ENCODE measurements around the gene CRLF1.
A peak's percentile ranks its signal among the peaks of the same experiment; 100 is the strongest.

The CRLF1 gene

DNA sequence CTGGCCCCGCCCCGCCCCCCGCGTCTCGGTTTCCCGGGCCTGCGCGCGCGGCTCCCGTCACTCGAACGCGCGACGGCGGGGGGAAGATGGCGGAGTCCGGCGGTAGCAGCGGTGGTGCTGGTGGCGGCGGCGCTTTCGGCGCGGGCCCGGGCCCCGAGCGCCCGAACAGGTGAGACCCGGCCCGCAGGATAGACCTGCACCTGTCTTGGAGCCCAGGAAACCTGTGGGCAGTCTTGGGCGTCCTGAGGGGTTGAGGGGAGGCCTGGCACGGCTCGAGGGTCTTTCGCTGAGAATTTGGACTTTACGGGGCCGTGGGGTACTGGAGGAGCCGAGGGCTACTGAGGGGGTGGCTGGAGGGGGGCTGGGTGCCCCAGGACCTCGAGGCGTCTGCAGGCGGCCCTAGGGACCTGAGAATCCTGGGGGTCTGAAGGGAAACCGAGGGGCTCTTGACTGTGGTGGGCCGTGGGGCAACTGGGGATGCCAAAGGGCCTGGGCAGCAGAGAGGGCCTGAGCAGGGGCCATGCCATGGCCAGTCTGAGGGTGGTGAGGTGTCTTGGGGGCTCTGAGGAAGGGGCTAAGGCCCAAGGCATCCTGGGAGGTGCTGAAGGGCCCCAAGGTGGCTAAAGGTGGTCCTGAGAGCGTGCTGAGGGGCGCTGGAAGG lies 30.5 kb upstream of the CRLF1 start, which contains the start of gene KLHL26 (continued):
- TF ChIP-seq, protein P1, sequence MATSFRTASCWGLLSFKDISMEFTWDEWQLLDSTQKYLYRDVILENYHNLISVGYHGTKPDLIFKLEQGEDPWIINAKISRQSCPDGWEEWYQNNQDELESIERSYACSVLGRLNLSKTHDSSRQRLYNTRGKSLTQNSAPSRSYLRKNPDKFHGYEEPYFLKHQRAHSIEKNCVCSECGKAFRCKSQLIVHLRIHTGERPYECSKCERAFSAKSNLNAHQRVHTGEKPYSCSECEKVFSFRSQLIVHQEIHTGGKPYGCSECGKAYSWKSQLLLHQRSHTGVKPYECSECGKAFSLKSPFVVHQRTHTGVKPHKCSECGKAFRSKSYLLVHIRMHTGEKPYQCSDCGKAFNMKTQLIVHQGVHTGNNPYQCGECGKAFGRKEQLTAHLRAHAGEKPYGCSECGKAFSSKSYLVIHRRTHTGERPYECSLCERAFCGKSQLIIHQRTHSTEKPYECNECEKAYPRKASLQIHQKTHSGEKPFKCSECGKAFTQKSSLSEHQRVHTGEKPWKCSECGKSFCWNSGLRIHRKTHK (tag by site-specific recombination; IDR thresholded peaks at IDR 0.05): no peak
- TF ChIP-seq, protein P2, sequence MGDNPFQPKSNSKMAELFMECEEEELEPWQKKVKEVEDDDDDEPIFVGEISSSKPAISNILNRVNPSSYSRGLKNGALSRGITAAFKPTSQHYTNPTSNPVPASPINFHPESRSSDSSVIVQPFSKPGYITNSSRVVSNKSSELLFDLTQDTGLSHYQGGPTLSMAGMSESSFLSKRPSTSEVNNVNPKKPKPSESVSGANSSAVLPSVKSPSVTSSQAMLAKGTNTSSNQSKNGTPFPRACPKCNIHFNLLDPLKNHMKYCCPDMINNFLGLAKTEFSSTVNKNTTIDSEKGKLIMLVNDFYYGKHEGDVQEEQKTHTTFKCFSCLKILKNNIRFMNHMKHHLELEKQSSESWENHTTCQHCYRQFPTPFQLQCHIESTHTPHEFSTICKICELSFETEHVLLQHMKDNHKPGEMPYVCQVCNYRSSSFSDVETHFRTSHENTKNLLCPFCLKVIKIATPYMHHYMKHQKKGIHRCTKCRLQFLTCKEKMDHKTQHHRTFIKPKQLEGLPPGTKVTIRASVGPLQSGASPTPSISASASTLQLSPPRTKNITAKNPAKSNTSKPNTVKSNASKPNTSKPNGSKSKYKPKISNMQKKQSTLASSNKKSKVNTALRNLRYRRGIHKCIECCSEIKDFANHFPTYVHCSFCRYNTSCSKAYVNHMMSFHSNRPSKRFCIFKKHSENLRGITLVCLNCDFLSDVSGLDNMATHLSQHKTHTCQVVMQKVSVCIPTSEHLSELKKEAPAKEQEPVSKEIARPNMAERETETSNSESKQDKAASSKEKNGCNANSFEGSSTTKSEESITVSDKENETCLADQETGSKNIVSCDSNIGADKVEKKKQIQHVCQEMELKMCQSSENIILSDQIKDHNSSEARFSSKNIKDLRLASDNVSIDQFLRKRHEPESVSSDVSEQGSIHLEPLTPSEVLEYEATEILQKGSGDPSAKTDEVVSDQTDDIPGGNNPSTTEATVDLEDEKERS (tag by site-specific recombination; IDR thresholded peaks at IDR 0.05): no peak
- TF ChIP-seq ZNF121 (tag by site-specific recombination; IDR thresholded peaks at IDR 0.05) (no peak), ZNF132 (tag by site-specific recombination; IDR thresholded peaks at IDR 0.05; ENCODE audit: borderline replicate concordance) (no peak), ZNF169 (tag by site-specific recombination; IDR thresholded peaks at IDR 0.05) (no peak), ZNF214 (tag by site-specific recombination; IDR thresholded peaks at IDR 0.05; ENCODE audit: borderline replicate concordance) (no peak), KLF10 (tag by site-specific recombination; IDR thresholded peaks at IDR 0.05) (no peak), ZNF785 (tag by site-specific recombination; IDR thresholded peaks at IDR 0.05) (no peak), ZBTB48 (tag by site-specific recombination; IDR thresholded peaks at IDR 0.05) (0 out of 2 replicates have a peak, but pooled peaks have one; percentile 30), OVOL3 (tag by site-specific recombination; IDR thresholded peaks at IDR 0.05) (no peak), ZNF777 (tag by site-specific recombination; IDR thresholded peaks at IDR 0.05; ENCODE audit: borderline replicate concordance) (peak; percentile 18; the same call in 1 of the 2 replicates), ZNF621 (tag by site-specific recombination; IDR thresholded peaks at IDR 0.05) (no peak), ZBTB7A (tag by site-specific recombination; IDR thresholded peaks at IDR 0.05; ENCODE audit: low read depth) (0 out of 2 replicates have a peak, but pooled peaks have one; percentile 48), ZNF354C (tag by site-specific recombination; IDR thresholded peaks at IDR 0.05; ENCODE audit: borderline replicate concordance, low read depth) (no peak), ZFP41 (tag by site-specific recombination; IDR thresholded peaks at IDR 0.05; ENCODE audit: borderline replicate concordance) (no peak), ZNF701 (tag by site-specific recombination; IDR thresholded peaks at IDR 0.05) (no peak), ZNF768 (tag by site-specific recombination; IDR thresholded peaks at IDR 0.05) (no peak), ZNF521 (tag by site-specific recombination; IDR thresholded peaks at IDR 0.05) (no peak), GLI2 (tag by site-specific recombination; IDR thresholded peaks at IDR 0.05; ENCODE audit: borderline replicate concordance, low read depth) (no peak), ZNF664 (tag by site-specific recombination; IDR thresholded peaks at IDR 0.05) (no peak), ZBTB1 (tag by site-specific recombination; IDR thresholded peaks at IDR 0.05) (no peak), ZNF585B (tag by site-specific recombination; IDR thresholded peaks at IDR 0.05) (no peak), KLF9 (tag by site-specific recombination; IDR thresholded peaks at IDR 0.05; ENCODE audit: low read depth) (no peak), BCL11B (tag by site-specific recombination; IDR thresholded peaks at IDR 0.05; ENCODE audit: low read depth) (no peak), ZNF423 (tag by site-specific recombination; IDR thresholded peaks at IDR 0.05) (no peak), ZNF202 (tag by site-specific recombination; IDR thresholded peaks at IDR 0.05; ENCODE audit: borderline replicate concordance) (no peak), ZNF146 (tag by site-specific recombination; IDR thresholded peaks at IDR 0.05) (0 out of 2 replicates have a peak, but pooled peaks have one; percentile 3), ZNF624 (tag by site-specific recombination; IDR thresholded peaks at IDR 0.05) (no peak), TCF7L2 (IDR thresholded peaks at IDR 0.05; ENCODE audit: borderline replicate concordance, low read depth, low read length) (no peak)
- TF ChIP-seq, protein P3, sequence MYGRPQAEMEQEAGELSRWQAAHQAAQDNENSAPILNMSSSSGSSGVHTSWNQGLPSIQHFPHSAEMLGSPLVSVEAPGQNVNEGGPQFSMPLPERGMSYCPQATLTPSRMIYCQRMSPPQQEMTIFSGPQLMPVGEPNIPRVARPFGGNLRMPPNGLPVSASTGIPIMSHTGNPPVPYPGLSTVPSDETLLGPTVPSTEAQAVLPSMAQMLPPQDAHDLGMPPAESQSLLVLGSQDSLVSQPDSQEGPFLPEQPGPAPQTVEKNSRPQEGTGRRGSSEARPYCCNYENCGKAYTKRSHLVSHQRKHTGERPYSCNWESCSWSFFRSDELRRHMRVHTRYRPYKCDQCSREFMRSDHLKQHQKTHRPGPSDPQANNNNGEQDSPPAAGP (tag by site-specific recombination; IDR thresholded peaks at IDR 0.05): 0 out of 2 replicates have a peak, but pooled peaks have one; percentile 25
- TF ChIP-seq, protein P4, sequence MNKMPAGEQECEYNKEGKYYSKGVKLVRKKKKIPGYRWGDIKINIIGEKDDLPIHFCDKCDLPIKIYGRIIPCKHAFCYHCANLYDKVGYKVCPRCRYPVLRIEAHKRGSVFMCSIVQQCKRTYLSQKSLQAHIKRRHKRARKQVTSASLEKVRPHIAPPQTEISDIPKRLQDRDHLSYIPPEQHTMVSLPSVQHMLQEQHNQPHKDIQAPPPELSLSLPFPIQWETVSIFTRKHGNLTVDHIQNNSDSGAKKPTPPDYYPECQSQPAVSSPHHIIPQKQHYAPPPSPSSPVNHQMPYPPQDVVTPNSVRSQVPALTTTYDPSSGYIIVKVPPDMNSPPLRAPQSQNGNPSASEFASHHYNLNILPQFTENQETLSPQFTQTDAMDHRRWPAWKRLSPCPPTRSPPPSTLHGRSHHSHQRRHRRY (tag by site-specific recombination; IDR thresholded peaks at IDR 0.05): no peak
- TF ChIP-seq, protein P5, sequence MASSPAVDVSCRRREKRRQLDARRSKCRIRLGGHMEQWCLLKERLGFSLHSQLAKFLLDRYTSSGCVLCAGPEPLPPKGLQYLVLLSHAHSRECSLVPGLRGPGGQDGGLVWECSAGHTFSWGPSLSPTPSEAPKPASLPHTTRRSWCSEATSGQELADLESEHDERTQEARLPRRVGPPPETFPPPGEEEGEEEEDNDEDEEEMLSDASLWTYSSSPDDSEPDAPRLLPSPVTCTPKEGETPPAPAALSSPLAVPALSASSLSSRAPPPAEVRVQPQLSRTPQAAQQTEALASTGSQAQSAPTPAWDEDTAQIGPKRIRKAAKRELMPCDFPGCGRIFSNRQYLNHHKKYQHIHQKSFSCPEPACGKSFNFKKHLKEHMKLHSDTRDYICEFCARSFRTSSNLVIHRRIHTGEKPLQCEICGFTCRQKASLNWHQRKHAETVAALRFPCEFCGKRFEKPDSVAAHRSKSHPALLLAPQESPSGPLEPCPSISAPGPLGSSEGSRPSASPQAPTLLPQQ (tag by site-specific recombination; IDR thresholded peaks at IDR 0.05): no peak
